T47D (cell line): ENCODE results near the gene SNX22.
"Not testable (repeated sequence)": the region's sequence is repeated elsewhere in the genome, so short reads cannot be mapped to it uniquely, and the experiment has no call there.

ENCODE experiments used
- DNase-seq, 2 experiments: peaks; one replicate each; pipeline versions ENCODE4 v3.0.0 to v3.0.0-alpha.2; 2011 to 2012; ENCODE audit warnings: low read depth in 1 of 2, low spot score in 1 of 2
- JUND ChIP-seq: IDR thresholded peaks from 2 replicates; pipeline ENCODE4 v1.6.1; 2012; ENCODE audit warnings: low read depth
- in situ Hi-C: cut with HindIII; loops from 2 replicates; pipeline ENCODE4 v1.10.0; 2016; ENCODE audit warnings: low sequenced_read_pairs, low pct_unique_long_range_greater_than_20kb

Gene SNX22

GRCh38 chr15:64151727-64152506 lies at the start of gene SNX22:
Gene SNX22 (plus strand): TSS chr15:64151731. CDS start chr15:64151776, 45 bp downstream.
- no peak for TF ChIP-seq JUND
- peak; percentile 38 to 51 for DNase-seq
- in situ Hi-C loops = no loop called here

GRCh38 chr15:64102497-64102896 lies 49.0 kb upstream of the SNX22 start:
- in situ Hi-C loops = no loop called here
- no peak for TF ChIP-seq JUND

GRCh38 chr15:64105113-64105704 lies 46.3 kb upstream of the SNX22 start:
- DNase-seq = no peak
- no peak for TF ChIP-seq JUND
- in situ Hi-C loops = no loop called here

More at GRCh38 chr15:64102497-64102896, 49.0 kb upstream of the SNX22 start:
- no peak for DNase-seq

GRCh38 chr15:64107337-64107736 lies 44.2 kb upstream of the SNX22 start:
- DNase-seq = no peak
- in situ Hi-C loops = no loop called here
- no peak for TF ChIP-seq JUND

GRCh38 chr15:64110108-64110701 lies 41.3 kb upstream of the SNX22 start:
- in situ Hi-C loops, DNase-seq: not testable (repeated sequence)

- in situ Hi-C loops = no loop called here
- DNase-seq = no peak
- TF ChIP-seq JUND = no peak
Measured at GRCh38 chr15:64110950-64111678, 40.4 kb upstream of the SNX22 start.

GRCh38 chr15:64111679-64112050 lies 39.9 kb upstream of the SNX22 start:
- TF ChIP-seq JUND = no peak
- DNase-seq = no peak
- in situ Hi-C loops = no loop called here

GRCh38 chr15:64112073-64112772 lies 39.3 kb upstream of the SNX22 start:
- in situ Hi-C loops = no loop called here
- no peak for DNase-seq
- TF ChIP-seq JUND = no peak

GRCh38 chr15:64112904-64113303 lies 38.6 kb upstream of the SNX22 start:
- in situ Hi-C loops = no loop called here
- TF ChIP-seq JUND = no peak
- no peak for DNase-seq

GRCh38 chr15:64117759-64118487 lies 33.6 kb upstream of the SNX22 start:
- in situ Hi-C loops = no loop called here
- TF ChIP-seq JUND = no peak
- no peak for DNase-seq

- in situ Hi-C loops, DNase-seq: not testable (repeated sequence)
Measured at GRCh38 chr15:64120322-64120721, 31.2 kb upstream of the SNX22 start.

GRCh38 chr15:64121614-64122013 lies 29.9 kb upstream of the SNX22 start:
- no peak for DNase-seq
- TF ChIP-seq JUND = no peak
- in situ Hi-C loops = no loop called here
